HEK293 (cell line): ENCODE measurements around the gene RWDD1.

Experiments used
- CTCF ChIA-PET: fragments of 350-600 bp; formaldehyde crosslinking; extraction: SDS; loops from one replicate; lab custom pipeline; 2021; ENCODE audit warnings: antibody characterized with exemption; lab: Yijun Ruan, JAX
- POLR2A ChIA-PET: fragments of 300-600 bp; formaldehyde crosslinking; extraction: SDS; loops from one replicate; lab custom pipeline; 2020; ENCODE audit warnings: antibody characterized with exemption, inconsistent platforms; lab: Yijun Ruan, JAX
- H3K27ac ChIP-seq: fragments of 200-500 bp; sonication (Bioruptor generic); 2 replicates; pipeline ENCODE4 v1.5.1; 2014; ENCODE audit warnings: low read depth, low read length, control low read depth, inconsistent platforms; ENCODE audit errors: extremely low read depth
- H3K36me3 ChIP-seq, 2 experiments: fragments of 200-500 bp in 1 of 2; sonication (Bioruptor generic) in 1 of 2; 1 replicate in 1 of 2; 2 replicates in 1 of 2; pipeline ENCODE4 v1.5.1; 2014 to 2017; ENCODE audit warnings: inconsistent platforms in 2 of 2, low read length in 2 of 2; ENCODE audit not compliant: control insufficient read depth in 2 of 2, insufficient read depth in 1 of 2
- H3K4me1 ChIP-seq: fragments of 200-500 bp; sonication (Bioruptor generic); 2 replicates; pipeline ENCODE4 v1.5.1; 2014; ENCODE audit warnings: mild to moderate bottlenecking, low read length, inconsistent platforms; ENCODE audit not compliant: control insufficient read depth, insufficient read depth
- H3K4me3 ChIP-seq: 2 replicates; pipeline ENCODE4 v1.5.1; 2011; ENCODE audit warnings: low read depth, mild to moderate bottlenecking, control low read depth, low read length, moderate library complexity
- H3K9me3 ChIP-seq: fragments of 200-500 bp; sonication (Bioruptor generic); 2 replicates; pipeline ENCODE4 v1.5.1; 2014; ENCODE audit warnings: low read depth, low read length, inconsistent platforms; ENCODE audit not compliant: control insufficient read depth, insufficient read depth
- TCF7L2 ChIP-seq: IDR thresholded peaks from 2 replicates; pipeline ENCODE4 v1.6.1; 2011; ENCODE audit warnings: low read depth, mild to moderate bottlenecking, inconsistent platforms, low read length, moderate library complexity, borderline replicate concordance
- ZBTB17 ChIP-seq: fragments of 450-650 bp; formaldehyde crosslinking; IDR thresholded peaks from 2 replicates; pipeline ENCODE4 v1.5.1; 2016; ENCODE audit warnings: missing biosample characterization, missing genetic modification characterization
- ZNF514 ChIP-seq: fragments of 450-650 bp; formaldehyde crosslinking; IDR thresholded peaks from 2 replicates; pipeline ENCODE4 v1.5.1; 2016; ENCODE audit warnings: missing biosample characterization, missing genetic modification characterization
- ZNF548 ChIP-seq: fragments of 450-650 bp; formaldehyde crosslinking; IDR thresholded peaks from 2 replicates; pipeline ENCODE4 v1.5.1; 2016; ENCODE audit warnings: missing biosample characterization, missing genetic modification characterization
- ZNF747 ChIP-seq: fragments of 450-650 bp; formaldehyde crosslinking; IDR thresholded peaks from 2 replicates; pipeline ENCODE4 v1.5.1; 2016; ENCODE audit warnings: missing biosample characterization, missing genetic modification characterization
- TF ChIP-seq, protein P1 (sequence below): fragments of 450-650 bp; IDR thresholded peaks from 2 replicates; pipeline ENCODE4 v1.5.1; 2018; ENCODE audit warnings: missing biosample characterization, mild to moderate bottlenecking, missing genetic modification characterization
- TF ChIP-seq, protein P2 (sequence below): fragments of 450-650 bp; IDR thresholded peaks from 2 replicates; pipeline ENCODE4 v1.5.1; 2018; ENCODE audit warnings: missing biosample characterization, missing genetic modification characterization
- TF ChIP-seq, protein P3 (sequence below): fragments of 450-650 bp; formaldehyde crosslinking; IDR thresholded peaks from 2 replicates; pipeline ENCODE4 v1.5.1; 2017; ENCODE audit warnings: missing biosample characterization, mild to moderate bottlenecking, missing genetic modification characterization, moderate library complexity
- TF ChIP-seq, protein P4 (sequence below): fragments of 450-650 bp; formaldehyde crosslinking; IDR thresholded peaks from 2 replicates; pipeline ENCODE4 v1.5.1; 2016; ENCODE audit warnings: missing biosample characterization, missing genetic modification characterization
- TF ChIP-seq, protein P5 (sequence below): fragments of 450-650 bp; formaldehyde crosslinking; IDR thresholded peaks from 2 replicates; pipeline ENCODE4 v1.5.1; 2016; ENCODE audit warnings: missing biosample characterization, missing genetic modification characterization

RWDD1 gene

DNA sequence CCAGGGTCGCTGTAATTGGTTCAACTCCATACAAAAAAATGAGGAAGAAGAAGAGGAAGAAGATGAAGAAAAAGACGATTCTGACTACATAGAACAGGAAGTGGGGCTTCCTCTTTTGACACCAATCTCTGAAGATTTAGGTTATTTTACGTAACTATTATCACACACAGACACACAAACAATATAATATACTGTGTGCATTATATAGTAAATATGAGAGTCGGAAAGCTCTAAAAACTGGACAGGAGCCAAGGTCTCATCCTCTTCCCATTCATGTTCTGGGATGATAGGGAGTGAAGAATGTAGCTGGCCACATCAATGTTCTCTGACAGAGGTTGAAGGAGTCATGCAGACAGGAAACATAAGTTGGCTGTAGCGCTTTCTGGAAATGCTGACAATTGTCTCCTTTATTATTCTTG is 58.3 kb downstream of the RWDD1 start:
- ChIA-PET POLR2A (no interaction called here), CTCF (interaction anchor here (1.5 kb wide), 1 partner anchor 15 kb away, joined by 5 read pairs; no protein-coding TSS in a partner anchor)
- Histone ChIP-seq H3K9me3 (no peaks in the 10 kb centered on the region), H3K4me3 (no peak overlapping the region), H3K27ac (no peak overlapping the region), H3K36me3 (peaks cover 7 to 39% of the 10 kb centered on the region in 2 experiments; a peak in 2 of 3 replicates), H3K4me1 (no peaks in the 10 kb centered on the region)
- TF ChIP-seq ZBTB17: no peak
- TF ChIP-seq ZNF548 (tag by site-specific recombination): no peak
- TF ChIP-seq, protein P1, sequence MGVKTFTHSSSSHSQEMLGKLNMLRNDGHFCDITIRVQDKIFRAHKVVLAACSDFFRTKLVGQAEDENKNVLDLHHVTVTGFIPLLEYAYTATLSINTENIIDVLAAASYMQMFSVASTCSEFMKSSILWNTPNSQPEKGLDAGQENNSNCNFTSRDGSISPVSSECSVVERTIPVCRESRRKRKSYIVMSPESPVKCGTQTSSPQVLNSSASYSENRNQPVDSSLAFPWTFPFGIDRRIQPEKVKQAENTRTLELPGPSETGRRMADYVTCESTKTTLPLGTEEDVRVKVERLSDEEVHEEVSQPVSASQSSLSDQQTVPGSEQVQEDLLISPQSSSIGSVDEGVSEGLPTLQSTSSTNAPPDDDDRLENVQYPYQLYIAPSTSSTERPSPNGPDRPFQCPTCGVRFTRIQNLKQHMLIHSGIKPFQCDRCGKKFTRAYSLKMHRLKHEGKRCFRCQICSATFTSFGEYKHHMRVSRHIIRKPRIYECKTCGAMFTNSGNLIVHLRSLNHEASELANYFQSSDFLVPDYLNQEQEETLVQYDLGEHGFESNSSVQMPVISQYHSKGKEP (tag by site-specific recombination): no peak
- TF ChIP-seq, protein P2, sequence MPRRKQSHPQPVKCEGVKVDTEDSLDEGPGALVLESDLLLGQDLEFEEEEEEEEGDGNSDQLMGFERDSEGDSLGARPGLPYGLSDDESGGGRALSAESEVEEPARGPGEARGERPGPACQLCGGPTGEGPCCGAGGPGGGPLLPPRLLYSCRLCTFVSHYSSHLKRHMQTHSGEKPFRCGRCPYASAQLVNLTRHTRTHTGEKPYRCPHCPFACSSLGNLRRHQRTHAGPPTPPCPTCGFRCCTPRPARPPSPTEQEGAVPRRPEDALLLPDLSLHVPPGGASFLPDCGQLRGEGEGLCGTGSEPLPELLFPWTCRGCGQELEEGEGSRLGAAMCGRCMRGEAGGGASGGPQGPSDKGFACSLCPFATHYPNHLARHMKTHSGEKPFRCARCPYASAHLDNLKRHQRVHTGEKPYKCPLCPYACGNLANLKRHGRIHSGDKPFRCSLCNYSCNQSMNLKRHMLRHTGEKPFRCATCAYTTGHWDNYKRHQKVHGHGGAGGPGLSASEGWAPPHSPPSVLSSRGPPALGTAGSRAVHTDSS (tag by site-specific recombination): peak; percentile 75
- no peak for TF ChIP-seq ZNF514 (tag by site-specific recombination)
- TF ChIP-seq ZNF747: no peak

DNA sequence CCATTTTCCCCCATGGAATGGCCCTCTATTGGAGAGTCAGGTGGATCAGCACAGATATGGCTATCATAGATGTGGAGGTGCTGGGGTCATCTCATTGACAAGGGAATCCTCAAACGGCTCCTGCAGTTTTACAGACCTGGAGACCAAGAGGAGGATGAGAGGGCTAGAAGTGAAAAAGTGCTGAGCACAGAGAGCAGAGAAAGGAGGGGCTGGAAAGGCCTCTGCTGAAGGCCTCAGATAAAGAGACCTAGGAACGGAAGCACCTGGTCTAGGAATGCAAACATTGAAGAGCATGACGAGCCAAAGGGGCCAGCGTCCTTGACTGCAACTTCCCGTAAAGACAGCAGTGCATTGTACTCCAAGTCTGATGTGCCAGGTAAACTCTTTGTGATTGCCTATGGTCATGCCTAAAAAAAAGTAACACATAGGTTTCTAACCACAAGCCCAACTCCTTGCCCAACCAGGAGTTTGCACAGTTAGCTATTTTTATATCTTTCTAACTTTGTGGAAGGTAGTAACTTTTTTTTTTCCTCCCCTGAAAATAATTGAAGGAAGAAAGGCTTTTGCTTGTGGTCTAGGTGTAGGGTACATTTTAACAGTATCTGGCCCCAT is 60.2 kb downstream of the RWDD1 start:
- H3K4me3 ChIP-seq: no peak overlapping the region
- H3K4me1 ChIP-seq: no peaks in the 10 kb centered on the region
- no peak overlapping the region for H3K27ac ChIP-seq
- TF ChIP-seq, protein P3, sequence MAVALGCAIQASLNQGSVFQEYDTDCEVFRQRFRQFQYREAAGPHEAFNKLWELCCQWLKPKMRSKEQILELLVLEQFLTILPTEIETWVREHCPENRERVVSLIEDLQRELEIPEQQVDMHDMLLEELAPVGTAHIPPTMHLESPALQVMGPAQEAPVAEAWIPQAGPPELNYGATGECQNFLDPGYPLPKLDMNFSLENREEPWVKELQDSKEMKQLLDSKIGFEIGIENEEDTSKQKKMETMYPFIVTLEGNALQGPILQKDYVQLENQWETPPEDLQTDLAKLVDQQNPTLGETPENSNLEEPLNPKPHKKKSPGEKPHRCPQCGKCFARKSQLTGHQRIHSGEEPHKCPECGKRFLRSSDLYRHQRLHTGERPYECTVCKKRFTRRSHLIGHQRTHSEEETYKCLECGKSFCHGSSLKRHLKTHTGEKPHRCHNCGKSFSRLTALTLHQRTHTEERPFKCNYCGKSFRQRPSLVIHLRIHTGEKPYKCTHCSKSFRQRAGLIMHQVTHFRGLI (tag by site-specific recombination): 0 out of 2 replicates have a peak, but pooled peaks have one; percentile 55
- TF ChIP-seq, protein P4, sequence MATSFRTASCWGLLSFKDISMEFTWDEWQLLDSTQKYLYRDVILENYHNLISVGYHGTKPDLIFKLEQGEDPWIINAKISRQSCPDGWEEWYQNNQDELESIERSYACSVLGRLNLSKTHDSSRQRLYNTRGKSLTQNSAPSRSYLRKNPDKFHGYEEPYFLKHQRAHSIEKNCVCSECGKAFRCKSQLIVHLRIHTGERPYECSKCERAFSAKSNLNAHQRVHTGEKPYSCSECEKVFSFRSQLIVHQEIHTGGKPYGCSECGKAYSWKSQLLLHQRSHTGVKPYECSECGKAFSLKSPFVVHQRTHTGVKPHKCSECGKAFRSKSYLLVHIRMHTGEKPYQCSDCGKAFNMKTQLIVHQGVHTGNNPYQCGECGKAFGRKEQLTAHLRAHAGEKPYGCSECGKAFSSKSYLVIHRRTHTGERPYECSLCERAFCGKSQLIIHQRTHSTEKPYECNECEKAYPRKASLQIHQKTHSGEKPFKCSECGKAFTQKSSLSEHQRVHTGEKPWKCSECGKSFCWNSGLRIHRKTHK: no peak
- CTCF ChIA-PET: interaction anchor here (0.6 to 2.6 kb wide), 2 partner anchors 13 to 120 kb away, joined by 3 to 9 read pairs; no protein-coding TSS in a partner anchor
- POLR2A ChIA-PET: no interaction called here
- peaks cover 7 to 47% of the 10 kb centered on the region in 2 experiments; a peak in 2 of 3 replicates for H3K36me3 ChIP-seq
- H3K9me3 ChIP-seq: no peaks in the 10 kb centered on the region

DNA sequence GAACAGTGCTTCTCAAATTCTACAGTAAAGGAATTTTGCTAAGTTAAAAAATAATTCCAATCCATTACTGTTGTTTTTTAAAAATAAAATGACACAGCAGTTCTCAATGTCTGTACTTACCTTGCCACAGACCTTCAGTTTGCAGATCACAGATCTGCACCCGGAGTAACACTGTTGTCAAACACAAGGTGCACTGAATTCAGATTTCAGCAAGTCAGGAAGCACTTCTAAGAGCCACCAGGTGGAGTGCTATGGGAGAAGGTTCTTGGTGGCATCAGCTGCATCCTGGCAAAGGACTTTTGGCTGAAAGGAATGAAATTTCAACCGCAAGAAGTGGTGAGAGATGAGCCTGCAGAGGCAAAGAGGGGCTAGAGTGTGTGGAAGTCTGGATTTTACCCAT is 62.4 kb downstream of the RWDD1 start:
- POLR2A ChIA-PET: no interaction called here
- TF ChIP-seq TCF7L2: no peak
- TF ChIP-seq, protein P5, sequence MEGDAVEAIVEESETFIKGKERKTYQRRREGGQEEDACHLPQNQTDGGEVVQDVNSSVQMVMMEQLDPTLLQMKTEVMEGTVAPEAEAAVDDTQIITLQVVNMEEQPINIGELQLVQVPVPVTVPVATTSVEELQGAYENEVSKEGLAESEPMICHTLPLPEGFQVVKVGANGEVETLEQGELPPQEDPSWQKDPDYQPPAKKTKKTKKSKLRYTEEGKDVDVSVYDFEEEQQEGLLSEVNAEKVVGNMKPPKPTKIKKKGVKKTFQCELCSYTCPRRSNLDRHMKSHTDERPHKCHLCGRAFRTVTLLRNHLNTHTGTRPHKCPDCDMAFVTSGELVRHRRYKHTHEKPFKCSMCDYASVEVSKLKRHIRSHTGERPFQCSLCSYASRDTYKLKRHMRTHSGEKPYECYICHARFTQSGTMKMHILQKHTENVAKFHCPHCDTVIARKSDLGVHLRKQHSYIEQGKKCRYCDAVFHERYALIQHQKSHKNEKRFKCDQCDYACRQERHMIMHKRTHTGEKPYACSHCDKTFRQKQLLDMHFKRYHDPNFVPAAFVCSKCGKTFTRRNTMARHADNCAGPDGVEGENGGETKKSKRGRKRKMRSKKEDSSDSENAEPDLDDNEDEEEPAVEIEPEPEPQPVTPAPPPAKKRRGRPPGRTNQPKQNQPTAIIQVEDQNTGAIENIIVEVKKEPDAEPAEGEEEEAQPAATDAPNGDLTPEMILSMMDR (tag by site-specific recombination): peak; percentile 19; the same call in 1 of the 2 replicates
- no peaks in the 10 kb centered on the region for H3K4me1 ChIP-seq

More for the DNA sequence above, 62.4 kb downstream of the RWDD1 start:
- H3K36me3 ChIP-seq: peaks cover 7 to 43% of the 10 kb centered on the region in 2 experiments; a peak in 2 of 3 replicates
- H3K27ac ChIP-seq: no peak overlapping the region
- no peaks in the 10 kb centered on the region for H3K9me3 ChIP-seq
- H3K4me3 ChIP-seq: no peak overlapping the region
- CTCF ChIA-PET: interaction anchor here (0.6 to 2.6 kb wide), 6 partner anchors 11 to 365 kb away, joined by 3 to 9 read pairs (median 3); no protein-coding TSS in a partner anchor
